Omental fat pad (tissue), 4 donors: ENCODE measurements around the gene RSPO4. TPM values are rescaled to one million over a fixed set of nuclear protein-coding genes. Genes with fewer than 3 reads are reported as not detected.

Source experiments
- total RNA-seq, 4 donors: library from RNA; depleted of rRNA; stranded (reverse); fragments of >200 nt; gene quantifications; one replicate each; pipeline ENCODE4 v1.1.0, GENCODE V29; 2016

Gene RSPO4
- total RNA-seq, 4 donors from 2014 or later: not detected

Other genes starting within 250 kb of the RSPO4 start
- 1 to 10 TPM in 3 of 4 donors, under 1 TPM in 1; 0.84 to 3.3 (median 1.8) TPM for gene SLC52A3, start 233.8 kb downstream of the RSPO4 start, total RNA-seq
- 1 to 10 TPM; 2.9 to 5.2 (median 3.1) TPM for gene FAM110A, start 168.6 kb downstream of the RSPO4 start, total RNA-seq
- 10 to 100 TPM in 1 of 4 donors, 1 to 10 TPM in 2, under 1 TPM in 1; 0.44 to 27.6 (median 3.4) TPM for gene ANGPT4, start 86.0 kb downstream of the RSPO4 start, total RNA-seq
- 100 to 1,000 TPM in 1 of 4 donors, 10 to 100 TPM in 3; 60.9 to 140 (median 74.6) TPM for gene PSMF1, start 116.3 kb upstream of the RSPO4 start, total RNA-seq
- gene TMEM74B, start 182.7 kb upstream of the RSPO4 start, total RNA-seq: 1 to 10 TPM in 2 of 4 donors, not detected in 2; 1.7 to 2.8 TPM
- 1 to 10 TPM in 1 of 4 donors, under 1 TPM in 2, not detected in 1; 0.28 to 2.0 (median 0.38) TPM for gene C20orf202, start 201.1 kb upstream of the RSPO4 start, total RNA-seq
- gene RAD21L1, start 223.7 kb upstream of the RSPO4 start, total RNA-seq: not detected